Fibroblast of lung (primary cell): ENCODE data around the gene PDIA5. TPM values are rescaled to one million over a fixed set of nuclear protein-coding genes. Genes with fewer than 3 reads are reported as not detected.
"Not testable (repeated sequence)": the region's sequence is repeated elsewhere in the genome, so short reads cannot be mapped to it uniquely, and the experiment has no call there.

Experiments used
- DNase-seq, 2 donors: peaks; one replicate each; pipeline versions ENCODE4 v3.0.0 to v3.0.0-alpha.2; 2010; ENCODE audit warnings: low read depth in 2 of 2
- H2AFZ ChIP-seq: 2 replicates; pipeline ENCODE4 v1.5.1; 2012; ENCODE audit warnings: low read length, control low read depth, inconsistent platforms
- H3K27ac ChIP-seq: 2 replicates; pipeline ENCODE4 v1.5.1; 2011; ENCODE audit warnings: low read length, control low read depth; ENCODE audit not compliant: insufficient read depth
- H3K27me3 ChIP-seq: 2 replicates; pipeline ENCODE4 v1.5.1; 2011; ENCODE audit warnings: mild to moderate bottlenecking, low read length; ENCODE audit not compliant: control insufficient read depth, insufficient read depth
- H3K36me3 ChIP-seq: 2 replicates; pipeline ENCODE4 v1.5.1; 2011; ENCODE audit warnings: low read length; ENCODE audit not compliant: control insufficient read depth, insufficient read depth
- H3K4me1 ChIP-seq: 2 replicates; pipeline ENCODE4 v1.5.1; 2011; ENCODE audit warnings: low read length; ENCODE audit not compliant: control insufficient read depth, insufficient read depth; ENCODE audit errors: extremely low read depth
- H3K4me2 ChIP-seq: 2 replicates; pipeline ENCODE4 v1.5.1; 2011; ENCODE audit warnings: low read length, control low read depth; ENCODE audit not compliant: insufficient read depth; ENCODE audit errors: extremely low read depth
- H3K4me3 ChIP-seq, 4 experiments: fragments of 200-600 bp in 1 of 4; sonication (generic) in 1 of 4; replicated peaks in 1 of 4; 2 replicates each; pipeline ENCODE4 v1.5.1; 2011 to 2016; ENCODE audit warnings: low read length in 4 of 4, low read depth in 3 of 4, mild to moderate bottlenecking in 3 of 4, control low read depth in 2 of 4, inconsistent platforms in 1 of 4, mixed read lengths in 1 of 4; ENCODE audit not compliant: insufficient read depth in 1 of 4; ENCODE audit errors: control extremely low read depth in 1 of 4
- H3K79me2 ChIP-seq: 2 replicates; pipeline ENCODE4 v1.5.1; 2012; ENCODE audit warnings: mild to moderate bottlenecking, low read length, inconsistent platforms; ENCODE audit not compliant: control insufficient read depth, insufficient read depth
- H3K9ac ChIP-seq: 2 replicates; pipeline ENCODE4 v1.5.1; 2011; ENCODE audit warnings: mild to moderate bottlenecking, low read length, control low read depth; ENCODE audit not compliant: insufficient read depth
- H3K9me3 ChIP-seq: 2 replicates; pipeline ENCODE4 v1.5.1; 2012; ENCODE audit warnings: low read depth, low read length; ENCODE audit not compliant: control insufficient read depth, insufficient read depth
- H4K20me1 ChIP-seq: 2 replicates; pipeline ENCODE4 v1.5.1; 2011; ENCODE audit warnings: low read length; ENCODE audit not compliant: control insufficient read depth, insufficient read depth; ENCODE audit errors: extremely low read depth
- CTCF ChIP-seq, 2 donors: IDR thresholded peaks in 1 of 2; conservative IDR thresholded peaks in 1 of 2; 1 replicate in 1 of 2; 2 replicates in 1 of 2; pipeline ENCODE4 v1.5.1; 2011 to 2012; ENCODE audit warnings: low read length in 2 of 2, control low read depth in 1 of 2, inconsistent platforms in 1 of 2, low read depth in 1 of 2, mild to moderate bottlenecking in 1 of 2
- EZH2 ChIP-seq: IDR thresholded peaks from 2 replicates; pipeline ENCODE4 v1.5.1; 2012; ENCODE audit warnings: low read length, control low read depth, mild to moderate bottlenecking; ENCODE audit errors: missing control alignments
- polyA plus RNA-seq, 2 donors: library from polyadenylated mRNA; depleted of rRNA in 1 of 2; stranded (reverse) in 1 of 2; unstranded in 1 of 2; fragments of >200 nt; gene quantifications; 2 replicates each; pipeline ENCODE4 v1.2.1, GENCODE V29; 2011 to 2012; ENCODE audit warnings: missing spikeins in 1 of 2
- total RNA-seq: library from RNA; depleted of rRNA; stranded (reverse); fragments of >200 nt; gene quantifications from 2 replicates; pipeline ENCODE4 v1.2.1, GENCODE V29; 2014

PDIA5 gene
- total and polyA plus RNA-seq, 2 donors (not counting 1 experiment from before 2014, with no cell fraction given): 27.9 to 51.4 TPM

- H3K9ac ChIP-seq: no peak overlapping the region
- H3K4me3 ChIP-seq: no peak overlapping the region
- peaks cover 3% of the 10 kb centered on the region for H3K36me3 ChIP-seq
- no peak overlapping the region for H2AFZ ChIP-seq
- no peaks in the 10 kb centered on the region for H3K9me3 ChIP-seq
- no peak for DNase-seq
- TF ChIP-seq EZH2 (no peak), CTCF (conservative IDR thresholded peaks at IDR 0.05 in 1 of 2, IDR thresholded peaks at IDR 0.05 in 1 of 2; ENCODE audit: low read depth in 1 of 2, low read length in 2 of 2) (no peak)
- no peak overlapping the region for H3K27ac ChIP-seq
- no peak overlapping the region for H3K4me2 ChIP-seq
- no peaks in the 10 kb centered on the region for H3K79me2 ChIP-seq
- no peaks in the 10 kb centered on the region for H3K4me1 ChIP-seq
- no peaks in the 10 kb centered on the region for H3K27me3 ChIP-seq
- H4K20me1 ChIP-seq: no peaks in the 10 kb centered on the region
Measured at GRCh38 chr3:123111640-123112039, 44.8 kb downstream of the PDIA5 start.

DNA sequence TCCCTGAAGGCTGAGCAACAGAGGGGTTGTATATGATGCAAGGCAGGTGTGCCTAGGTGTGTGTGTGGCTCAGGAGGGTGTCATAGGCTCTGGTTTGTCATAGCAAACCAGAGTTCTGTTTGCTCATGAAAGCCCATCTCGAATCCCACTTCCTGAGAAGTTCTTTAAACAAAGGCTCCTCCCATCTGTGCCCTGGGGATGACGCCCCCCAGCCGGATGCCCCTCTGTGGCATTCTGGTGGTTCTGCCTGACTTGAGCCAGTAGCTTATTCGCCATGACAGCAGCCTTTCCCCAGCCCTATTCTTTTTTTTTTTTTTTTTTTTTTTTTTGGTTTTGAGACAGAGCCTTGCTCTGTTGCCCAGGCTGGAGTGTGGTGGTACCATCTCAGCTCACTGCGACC, 45.4 kb downstream of the PDIA5 start:
- no peaks in the 10 kb centered on the region for H4K20me1 ChIP-seq
- H3K9ac ChIP-seq: no peak overlapping the region
- no peaks in the 10 kb centered on the region for H3K4me1 ChIP-seq
- no peaks in the 10 kb centered on the region for H3K27me3 ChIP-seq
- TF ChIP-seq CTCF (conservative IDR thresholded peaks at IDR 0.05 in 1 of 2, IDR thresholded peaks at IDR 0.05 in 1 of 2; ENCODE audit: low read depth in 1 of 2, low read length in 2 of 2) (no peak), EZH2 (no peak)
- H3K27ac ChIP-seq: no peak overlapping the region
- H3K4me2 ChIP-seq: no peak overlapping the region
- no peak overlapping the region for H3K4me3 ChIP-seq
- DNase-seq: no peak
- peaks cover 3% of the 10 kb centered on the region for H3K36me3 ChIP-seq
- no peaks in the 10 kb centered on the region for H3K9me3 ChIP-seq
- no peak overlapping the region for H2AFZ ChIP-seq
- no peaks in the 10 kb centered on the region for H3K79me2 ChIP-seq

DNA sequence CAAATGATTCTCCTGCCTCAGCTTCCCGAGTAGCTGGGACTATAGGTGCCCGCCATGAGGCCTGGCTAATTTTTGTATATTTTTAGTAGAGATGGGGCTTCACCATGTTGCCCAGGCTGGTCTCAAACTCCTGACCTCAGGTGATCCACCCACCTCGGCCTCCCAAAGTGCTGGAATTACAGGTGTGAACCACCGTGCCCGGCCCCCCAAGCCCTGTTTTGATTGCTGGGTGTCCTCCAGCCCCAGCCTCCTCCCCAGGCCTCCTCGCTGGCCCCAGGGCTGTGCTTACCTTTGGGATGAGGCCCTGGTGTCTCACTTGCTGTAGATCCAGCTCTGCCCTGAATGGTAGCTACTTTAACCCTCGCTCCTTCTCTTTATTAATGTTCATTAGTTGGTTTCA, 45.8 kb downstream of the PDIA5 start:
- not testable (repeated sequence) for H3K4me3 ChIP-seq, DNase-seq, H4K20me1 ChIP-seq, H3K27ac ChIP-seq, H3K4me2 ChIP-seq, H3K9ac ChIP-seq, H2AFZ ChIP-seq, H3K9me3 ChIP-seq, H3K36me3 ChIP-seq, H3K4me1 ChIP-seq, H3K27me3 ChIP-seq, H3K79me2 ChIP-seq
